Activated naive CD8-positive, alpha-beta T cell treated with anti-CD3 and anti-CD28 coated beads, Interleukin-2, amount 50 U/mL, for 16 hours (primary cell): ENCODE data around the gene UGT1A6.

Source experiments
- DNase-seq: peaks from one replicate; pipeline ENCODE4 v3.0.0-alpha.2; 2020; ENCODE audit warnings: low read depth, low spot score

Gene UGT1A6

DNA sequence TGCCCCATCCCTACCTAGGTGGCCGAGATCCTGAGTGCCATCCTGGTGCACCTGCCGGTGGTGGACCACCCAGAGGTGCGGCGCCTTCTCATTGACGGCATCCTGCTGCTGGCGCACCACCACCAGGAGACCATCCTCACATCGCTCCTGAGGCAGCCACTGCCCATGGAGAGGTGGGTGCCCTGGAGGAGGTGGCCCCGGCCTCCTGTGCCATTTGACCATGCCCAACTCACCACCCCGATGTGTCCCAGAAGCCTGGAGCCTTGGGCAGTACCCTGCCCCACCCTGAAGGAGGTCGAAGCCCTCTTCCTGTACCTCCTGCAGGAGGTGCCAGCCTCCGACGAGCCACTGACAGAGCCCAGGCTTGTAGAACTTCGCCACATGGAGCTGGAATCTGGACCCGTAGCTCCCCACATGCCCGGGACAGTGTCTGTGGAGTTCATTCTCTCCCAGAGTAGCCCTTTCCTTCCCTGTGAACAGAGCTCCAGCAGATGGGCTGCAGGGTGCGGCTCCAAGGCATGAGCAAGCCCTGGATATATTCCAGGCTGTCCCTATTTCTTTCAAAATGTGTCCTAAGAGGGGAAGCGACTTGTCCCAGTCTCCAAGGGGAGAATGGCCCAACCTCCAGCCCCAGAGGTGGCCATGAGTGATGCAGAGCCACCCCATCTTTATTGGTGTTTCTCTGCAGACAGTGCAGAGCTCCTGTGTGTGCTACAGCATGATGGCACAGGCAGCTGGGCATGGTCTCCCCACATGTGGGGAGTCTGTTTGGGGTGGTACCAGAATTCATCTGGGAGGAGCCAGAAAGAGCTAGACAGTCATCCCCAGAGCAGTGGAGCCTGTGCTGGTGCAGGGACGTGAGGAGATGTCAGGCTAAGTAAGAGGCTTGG, 127.4 kb downstream of the UGT1A6 start:
- DNase-seq, result no peak

DNA sequence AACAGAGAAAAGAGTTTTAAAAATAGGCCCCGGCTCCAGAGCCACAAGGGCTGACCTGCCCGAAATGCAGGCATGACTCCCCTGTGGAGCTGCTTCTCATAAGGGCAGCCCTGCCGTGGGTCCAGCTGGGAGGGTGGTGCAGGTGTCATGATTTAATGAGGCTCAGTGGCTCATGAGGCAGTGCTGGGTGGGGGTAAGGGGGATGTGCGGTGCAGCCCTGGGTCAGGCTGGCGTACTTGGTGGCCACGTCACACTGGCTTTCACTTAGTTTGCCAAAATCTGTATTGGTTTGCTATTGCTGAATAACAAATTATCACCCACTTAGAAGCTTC, 128.1 kb downstream of the UGT1A6 start:
- no peak for DNase-seq

DNA sequence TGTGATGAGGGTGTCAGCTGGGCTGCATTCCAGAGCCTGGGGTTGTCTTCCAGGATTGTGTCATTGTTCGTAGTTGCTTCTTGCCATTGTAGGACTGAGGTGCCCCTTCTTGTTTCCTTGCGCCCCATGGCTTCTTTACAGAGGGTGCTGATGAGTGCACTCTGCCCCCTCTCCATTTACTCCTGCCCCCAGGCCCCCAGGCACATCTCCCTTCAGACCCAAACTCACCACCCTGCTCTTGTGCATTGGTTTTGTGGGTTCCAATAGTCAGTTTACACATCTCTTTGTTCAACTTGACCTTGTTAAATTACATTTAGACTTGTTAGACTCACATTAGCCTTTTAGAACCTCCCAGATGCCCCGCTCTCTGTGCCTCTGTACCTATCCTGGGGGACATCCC, 128.5 kb downstream of the UGT1A6 start:
- DNase-seq, result no peak

DNA sequence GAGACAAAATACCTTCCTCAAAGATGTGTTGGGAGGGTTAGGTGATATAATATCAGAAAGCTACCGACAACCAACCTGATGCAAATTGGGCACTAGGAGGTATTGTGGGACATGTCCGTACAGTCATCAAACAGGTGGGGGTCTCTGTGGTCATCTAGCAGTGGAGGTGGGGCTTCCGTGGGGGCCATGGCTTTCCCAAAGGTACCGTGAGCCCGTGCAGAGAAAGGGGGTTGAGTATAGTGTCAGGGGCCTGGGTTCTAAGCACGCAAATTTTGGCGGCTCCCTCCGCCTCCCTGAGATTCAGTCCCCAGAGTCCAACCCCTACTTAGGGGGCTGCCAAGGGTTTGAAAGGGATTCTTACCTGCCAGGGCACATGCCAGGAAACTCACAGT, 129.0 kb downstream of the UGT1A6 start:
- no peak for DNase-seq

DNA sequence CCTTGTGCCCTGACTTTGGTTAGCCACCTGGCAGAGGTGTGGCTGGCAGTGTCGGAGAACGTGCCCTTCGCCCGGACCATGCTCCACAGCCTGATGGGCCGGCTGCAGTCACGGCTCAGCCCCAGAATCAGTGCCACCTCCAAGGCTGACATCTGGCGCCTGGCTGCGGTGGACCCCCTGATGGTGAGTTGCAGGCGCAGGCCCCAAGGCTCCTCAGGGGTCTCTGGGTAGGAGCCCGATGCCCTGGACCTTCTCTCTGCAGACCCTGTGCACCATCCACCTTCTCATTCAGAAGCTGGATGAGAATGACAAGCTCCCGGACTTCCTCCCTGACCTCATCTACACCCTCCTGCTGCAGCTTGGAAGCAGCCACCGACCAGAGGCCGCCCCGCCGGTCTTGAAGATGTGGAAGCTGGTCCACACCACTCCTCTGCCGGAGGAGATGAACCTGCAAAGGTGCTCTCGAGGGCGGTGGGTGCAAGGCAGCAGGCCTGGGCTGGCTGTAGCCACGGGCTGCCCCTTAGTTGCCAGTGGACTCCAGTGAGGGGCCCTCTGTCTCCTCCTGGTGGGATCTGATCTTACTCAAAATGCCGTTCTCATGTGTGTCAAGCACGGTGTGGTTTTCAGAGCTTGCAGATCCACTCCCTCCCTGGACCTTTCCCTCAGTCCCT, 129.5 kb downstream of the UGT1A6 start:
- DNase-seq, result no peak
